ENCODE data around the gene ZDBF2.
"Not testable (repeated sequence)": the region's sequence is repeated elsewhere in the genome, so short reads cannot be mapped to it uniquely, and the experiment has no call there.

Gene ZDBF2

GRCh38 chr2:206274434-206275311 is at the start of gene ZDBF2:
Gene ZDBF2 (plus strand): TSS chr2:206274663. CDS start chr2:206281850, 7,187 bp downstream.
- DNase-seq (ENCODE audit: low read depth in 2 of 2), result peak in 1 of 2 donors; percentile 29

- no peak for DNase-seq (ENCODE audit: low read depth in 2 of 2)
These were observed 48.8 kb upstream of the ZDBF2 start for GRCh38 chr2:206225435-206226232.

DNA sequence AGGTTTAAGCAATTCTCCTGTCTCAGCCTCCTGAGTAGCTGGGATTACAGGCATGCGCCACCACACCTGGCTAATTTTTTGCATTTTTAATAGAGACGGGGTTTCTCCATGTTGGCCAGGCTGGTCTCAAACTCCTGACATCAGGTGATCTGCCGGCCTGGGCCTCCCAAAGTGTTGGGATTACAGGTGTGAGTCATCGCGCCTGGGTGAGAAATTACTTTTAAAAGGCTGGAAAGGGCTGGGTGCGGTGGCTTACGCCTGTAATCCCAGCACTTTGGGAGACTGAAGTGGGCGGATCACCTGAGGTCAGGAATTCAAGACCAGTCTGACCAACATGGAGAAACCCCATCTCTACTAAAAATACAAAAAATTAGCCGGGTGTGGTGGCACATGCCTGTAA is 45.8 kb upstream of the ZDBF2 start:
- DNase-seq (ENCODE audit: low read depth in 2 of 2), result not testable (repeated sequence)

- DNase-seq (ENCODE audit: low read depth in 2 of 2), result no peak
These were observed 44.8 kb upstream of the ZDBF2 start for GRCh38 chr2:206229642-206230041.

- no peak for DNase-seq (ENCODE audit: low read depth in 2 of 2)
These were observed 44.3 kb upstream of the ZDBF2 start for GRCh38 chr2:206230060-206230762.

DNA sequence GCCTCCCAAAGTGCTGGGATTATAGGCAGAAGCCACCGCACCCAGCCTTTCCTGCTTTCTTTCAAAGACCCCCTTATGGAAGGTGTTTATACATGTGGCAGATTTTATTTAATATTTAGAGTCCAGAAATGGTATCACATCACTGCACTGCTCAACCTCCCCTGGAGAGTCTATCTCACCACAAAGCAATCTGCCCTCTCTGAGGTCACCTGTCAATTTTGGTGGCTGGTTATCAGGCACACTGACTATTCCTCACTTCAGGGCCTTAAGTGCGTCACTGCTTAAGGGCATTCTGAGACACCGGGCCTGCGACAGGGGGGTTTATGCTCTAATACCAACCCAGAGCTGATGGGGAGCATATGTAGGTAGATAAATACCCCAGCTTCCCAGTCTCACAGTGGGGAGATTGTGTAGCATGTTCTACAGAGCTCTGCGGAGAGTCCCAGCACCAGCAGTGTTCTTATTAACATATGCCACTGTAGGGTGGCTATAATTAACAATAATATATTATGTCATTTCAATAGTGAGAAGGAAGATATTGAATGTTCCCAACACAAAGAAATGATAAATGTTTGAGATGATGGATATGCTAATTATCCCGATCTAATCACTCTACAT is 42.7 kb upstream of the ZDBF2 start:
- no peak for DNase-seq (ENCODE audit: low read depth in 2 of 2)

DNA sequence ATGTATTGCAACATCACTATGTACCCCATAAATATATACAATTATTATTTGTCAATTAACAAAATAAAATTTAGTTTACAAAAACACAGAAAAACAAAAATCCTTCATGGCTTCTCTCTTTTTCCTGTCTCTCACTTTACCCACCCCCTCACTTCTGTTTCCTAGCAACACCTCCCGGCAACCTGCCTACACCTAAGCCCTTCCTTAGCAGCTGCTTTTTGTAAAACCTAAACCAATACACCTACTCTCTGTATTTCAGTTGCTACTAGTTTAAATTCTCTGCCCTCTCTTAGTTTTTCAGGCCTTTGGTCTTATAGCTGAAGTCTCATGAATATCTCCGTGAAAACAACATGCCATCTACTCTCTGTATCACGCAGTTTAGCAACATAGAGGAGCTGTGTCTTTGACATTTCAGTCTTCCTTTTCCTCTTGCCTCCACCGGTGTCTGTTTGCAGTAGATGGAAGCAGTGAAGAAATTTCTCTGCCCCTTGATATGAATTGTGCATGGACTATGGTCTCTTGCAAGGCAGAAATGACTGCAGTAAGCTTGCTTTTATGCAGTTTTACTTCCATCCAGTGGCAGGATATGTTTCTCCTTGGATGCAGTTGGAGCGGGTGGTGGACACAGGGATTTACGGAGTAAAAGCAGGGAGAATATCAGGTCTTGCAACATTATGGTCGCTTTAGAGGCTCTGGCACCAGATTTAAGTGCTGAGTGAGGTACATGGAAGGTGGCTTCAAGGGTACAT is 42.0 kb upstream of the ZDBF2 start:
- no peak for DNase-seq (ENCODE audit: low read depth in 2 of 2)

DNA sequence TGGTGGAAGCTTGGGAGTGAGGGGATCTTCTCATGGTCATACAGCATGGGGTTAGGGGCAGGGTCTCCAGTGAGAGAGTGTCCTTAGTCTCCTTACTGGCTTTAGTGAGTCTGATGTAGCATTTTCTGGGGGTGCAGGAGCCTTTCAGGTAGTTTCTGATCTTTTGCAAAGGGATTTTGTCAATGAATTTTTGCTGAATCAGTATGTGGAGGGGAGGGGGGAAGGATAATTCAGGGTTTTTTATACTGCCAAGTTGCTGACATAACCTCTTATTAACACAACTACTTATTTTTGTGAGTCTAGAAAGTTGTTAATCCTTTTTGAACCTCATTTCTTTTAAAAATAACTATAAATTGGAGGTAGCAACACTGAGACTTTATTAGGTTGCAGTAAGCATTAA is 35.3 kb upstream of the ZDBF2 start:
- no peak for DNase-seq (ENCODE audit: low read depth in 2 of 2)

DNA sequence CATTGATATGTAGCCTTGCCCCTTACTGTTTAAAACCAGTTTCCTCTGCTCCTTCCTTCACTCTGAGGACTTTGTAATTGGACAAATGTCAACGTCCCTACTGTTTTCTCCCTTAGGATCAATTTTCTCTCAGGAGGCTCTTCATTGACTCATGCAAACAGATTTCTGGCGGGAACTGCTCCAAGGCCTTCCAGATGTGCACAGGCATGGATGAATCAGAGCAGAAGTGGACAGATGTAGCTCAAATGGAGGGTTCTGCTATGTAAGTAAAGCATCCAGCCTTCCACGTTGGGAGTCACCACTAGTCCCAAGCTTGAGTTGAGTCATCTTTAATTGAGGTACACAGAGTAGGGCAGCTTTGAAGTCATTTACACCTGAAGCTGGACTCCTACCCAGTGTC is 34.1 kb upstream of the ZDBF2 start:
- no peak for DNase-seq (ENCODE audit: low read depth in 2 of 2)

DNA sequence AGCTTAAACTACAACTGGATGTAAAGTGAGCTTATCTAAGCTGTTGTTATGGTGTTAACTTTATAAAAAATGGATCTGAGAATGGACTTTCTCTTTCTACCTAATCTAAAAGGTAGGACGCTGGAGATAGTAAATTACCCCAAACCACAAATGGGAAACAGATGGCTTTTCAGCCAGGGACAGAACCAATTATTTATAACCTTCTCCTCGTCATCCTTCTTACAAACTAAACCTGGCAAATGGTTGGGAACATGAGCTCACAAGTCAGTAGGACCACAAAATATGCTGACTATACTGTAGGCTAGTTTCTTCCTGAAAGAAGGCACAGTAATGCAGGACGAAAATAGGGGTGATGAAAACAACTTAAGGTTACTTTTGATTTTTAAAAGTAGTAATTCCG is 32.7 kb upstream of the ZDBF2 start:
- no peak for DNase-seq (ENCODE audit: low read depth in 2 of 2)

DNA sequence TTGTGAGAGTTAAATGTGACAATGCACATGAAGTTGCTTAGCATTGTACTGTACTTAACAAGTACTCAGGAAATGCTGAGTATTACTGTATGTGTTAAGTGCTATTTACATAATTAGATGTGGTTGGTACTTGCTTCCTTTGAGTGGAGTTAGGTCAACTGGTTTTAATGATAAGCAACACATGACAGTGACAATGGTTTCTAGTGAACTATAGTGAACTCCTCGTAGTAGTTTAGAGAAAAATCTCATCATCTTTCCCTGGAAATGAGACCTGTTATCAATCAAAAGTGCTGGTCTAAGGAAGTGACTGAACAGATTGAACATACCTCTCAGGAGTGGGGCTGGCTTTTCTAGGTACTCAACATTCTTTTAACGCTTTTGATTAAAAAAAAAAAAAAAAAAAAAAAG is 29.2 kb upstream of the ZDBF2 start:
- no peak for DNase-seq (ENCODE audit: low read depth in 2 of 2)

- DNase-seq (ENCODE audit: low read depth in 2 of 2), result no peak
These were observed 24.2 kb upstream of the ZDBF2 start for GRCh38 chr2:206250041-206250897.

- DNase-seq (ENCODE audit: low read depth in 2 of 2), result no peak
These were observed 21.2 kb upstream of the ZDBF2 start for GRCh38 chr2:206253125-206253776.

- DNase-seq (ENCODE audit: low read depth in 2 of 2), result no peak
These were observed 20.7 kb upstream of the ZDBF2 start for GRCh38 chr2:206253777-206254166.

DNA sequence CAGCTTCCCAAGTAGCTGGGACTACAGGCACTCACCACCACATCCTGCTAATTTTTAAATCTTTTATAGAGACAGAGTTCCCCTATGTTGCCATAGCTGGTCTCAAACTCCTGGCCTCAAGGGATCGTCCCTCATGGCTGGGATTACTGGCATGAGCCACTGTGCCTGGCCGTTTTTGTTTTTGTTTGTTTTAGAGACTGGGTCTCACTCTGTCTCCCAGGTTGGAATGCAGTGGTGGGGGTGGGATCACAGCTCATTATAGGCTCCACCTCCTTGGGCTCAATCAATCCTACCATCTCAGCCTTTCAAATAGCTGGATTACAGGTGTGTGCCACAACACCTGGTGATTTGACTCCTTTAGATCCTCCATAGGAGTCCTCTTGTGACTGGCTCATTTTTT is 19.5 kb upstream of the ZDBF2 start:
- no peak for DNase-seq (ENCODE audit: low read depth in 2 of 2)

DNA sequence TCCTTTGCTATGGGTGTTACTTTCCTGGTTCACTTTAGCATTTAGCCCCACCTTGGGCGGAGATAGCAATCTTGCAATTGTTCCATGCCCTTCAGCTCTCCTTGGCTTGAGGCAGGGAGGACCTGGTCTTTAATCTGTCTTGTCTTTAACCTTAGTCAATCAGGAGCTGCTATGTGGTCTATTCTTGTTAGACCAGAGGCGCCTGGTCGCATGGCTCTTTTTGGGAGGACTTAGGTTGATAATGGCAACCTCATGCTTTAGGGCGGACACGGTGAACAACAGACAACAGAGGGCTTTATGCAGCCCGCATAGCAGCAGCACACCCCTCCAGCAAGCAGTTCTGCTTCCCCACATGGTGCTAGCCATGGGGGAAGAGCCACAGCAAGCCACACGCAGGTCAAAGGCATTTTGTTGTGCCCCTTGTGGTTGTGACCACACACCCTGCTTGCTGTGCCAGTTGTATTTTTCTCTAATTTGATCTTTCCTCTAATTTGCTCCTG is 17.7 kb upstream of the ZDBF2 start:
- DNase-seq (ENCODE audit: low read depth in 2 of 2), result no peak

DNA sequence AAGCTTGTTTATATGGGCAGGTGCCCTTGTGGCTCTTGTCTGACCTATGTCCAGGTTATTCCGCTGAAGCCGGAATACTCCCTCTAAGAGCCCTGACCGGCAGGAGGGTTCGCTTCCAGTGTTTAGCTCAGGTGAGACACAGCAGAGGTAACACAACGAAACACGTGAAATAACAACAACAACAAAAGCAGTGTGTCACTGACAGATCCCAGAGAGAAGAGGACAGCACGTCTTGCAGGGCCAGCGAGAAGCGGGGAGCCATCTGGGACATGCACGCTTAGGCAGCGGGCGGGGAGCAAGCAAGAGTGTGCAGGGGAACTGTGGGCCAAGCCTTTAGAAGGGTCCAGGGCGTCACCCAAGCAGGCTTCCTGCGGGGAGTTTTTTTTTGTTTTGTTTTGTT is 17.1 kb upstream of the ZDBF2 start:
- no peak for DNase-seq (ENCODE audit: low read depth in 2 of 2)

GRCh38 chr2:206257861-206258260 is 16.6 kb upstream of the ZDBF2 start:
- DNase-seq (ENCODE audit: low read depth in 2 of 2), result no peak

- DNase-seq (ENCODE audit: low read depth in 2 of 2), result not testable (repeated sequence)
These were observed 15.8 kb upstream of the ZDBF2 start for GRCh38 chr2:206258615-206259014.
